Frontal cortex (tissue), 4 donors: ENCODE results near the gene DBNDD2. TPM values are rescaled to one million over a fixed set of nuclear protein-coding genes. Genes with fewer than 3 reads are reported as not detected.

Experiments
- DNase-seq, 2 donors: peaks; one replicate each; pipeline ENCODE4 v3.0.0; 2012; ENCODE audit warnings: low spot score in 2 of 2
- FAIRE-seq: peaks from 2 replicates; lab custom pipeline; 2012; peaks lifted over from hg19 to GRCh38; lab: Jason Lieb, UNC
- small RNA-seq: library from RNA; depleted of rRNA; stranded (forward); fragments of <200 nt; gene quantifications from one replicate; pipeline ENCODE3, GENCODE V24; 2014
- total RNA-seq: library from RNA; depleted of rRNA; stranded (reverse); fragments of >200 nt; gene quantifications from one replicate; pipeline ENCODE4 v1.2.3, GENCODE V29; 2014
- donor health status: control.
- donor health status: control.
- donor health status: control.

DBNDD2 gene
- total RNA-seq, 1 donor from 2014 or later: 2.9 TPM

- DNase-seq (no peak), FAIRE-seq (no peak)
Observed at GRCh38 chr20:45444050-45444449, 36.0 kb downstream of the DBNDD2 start.

GRCh38 chr20:45445805-45446562 is 37.9 kb downstream of the DBNDD2 start:
- DNase-seq: no peak
- FAIRE-seq: no peak

- FAIRE-seq: no peak
Observed at GRCh38 chr20:45448270-45448669, 40.2 kb downstream of the DBNDD2 start.

GRCh38 chr20:45449528-45449927 is 41.4 kb downstream of the DBNDD2 start:
- FAIRE-seq: no peak
- DNase-seq: no peak

More at GRCh38 chr20:45448270-45448669, 40.2 kb downstream of the DBNDD2 start:
- no peak for DNase-seq

GRCh38 chr20:45450097-45450818 is 42.2 kb downstream of the DBNDD2 start:
- no peak for FAIRE-seq
- DNase-seq: peak in 1 of 2 donors; percentile 25

- no peak for DNase-seq
- FAIRE-seq: no peak
Observed at GRCh38 chr20:45452238-45452637, 44.1 kb downstream of the DBNDD2 start.

GRCh38 chr20:45452772-45453691 is 44.9 kb downstream of the DBNDD2 start:
- FAIRE-seq (no peak), DNase-seq (no peak)

- DNase-seq (no peak), FAIRE-seq (no peak)
Observed at GRCh38 chr20:45456632-45457031, 48.5 kb downstream of the DBNDD2 start.

GRCh38 chr20:45459606-45460005 is 51.5 kb downstream of the DBNDD2 start:
- no peak for FAIRE-seq
- DNase-seq: no peak

Small RNA genes within 50 kb of the gene (small RNA-seq; reads per million reads assigned to genes)
- not detected for gene MIR6812

Other genes starting within 250 kb of the DBNDD2 start
- not detected for gene PI3, start 233.4 kb upstream of the DBNDD2 start, total RNA-seq
- not detected for gene SEMG1, start 201.3 kb upstream of the DBNDD2 start, total RNA-seq
- not detected for gene SEMG2, start 186.9 kb upstream of the DBNDD2 start, total RNA-seq
- gene SLPI, start 153.7 kb upstream of the DBNDD2 start, total RNA-seq: 0.41 TPM
- not detected for gene RBPJL, start 101.4 kb upstream of the DBNDD2 start, total RNA-seq
- gene MATN4, start 100.0 kb upstream of the DBNDD2 start, total RNA-seq: under 0.01 TPM
- gene SDC4, start 59.9 kb upstream of the DBNDD2 start, total RNA-seq: 0.82 TPM
- gene SYS1, start 45.1 kb upstream of the DBNDD2 start, total RNA-seq: 25.7 TPM
- gene TP53TG5, start 30.0 kb upstream of the DBNDD2 start, total RNA-seq: not detected
- 10.2 TPM for gene PIGT, start 7.9 kb downstream of the DBNDD2 start, total RNA-seq
- gene WFDC2, start 61.5 kb downstream of the DBNDD2 start, total RNA-seq: 3.3 TPM
- gene SPINT3, start 107.3 kb downstream of the DBNDD2 start, total RNA-seq: not detected
- gene WFDC6, start 131.2 kb downstream of the DBNDD2 start, total RNA-seq: not detected
- gene EPPIN, start 139.1 kb downstream of the DBNDD2 start, total RNA-seq: not detected
- gene WFDC8, start 171.0 kb downstream of the DBNDD2 start, total RNA-seq: not detected
- gene WFDC10A, start 221.4 kb downstream of the DBNDD2 start, total RNA-seq: not detected
- gene WFDC9, start 223.0 kb downstream of the DBNDD2 start, total RNA-seq: not detected